ENCODE measurements around the gene FAM90A1.
"Not testable (repeated sequence)": the region's sequence is repeated elsewhere in the genome, so short reads cannot be mapped to it uniquely, and the experiment has no call there.

FAM90A1 gene

DNA sequence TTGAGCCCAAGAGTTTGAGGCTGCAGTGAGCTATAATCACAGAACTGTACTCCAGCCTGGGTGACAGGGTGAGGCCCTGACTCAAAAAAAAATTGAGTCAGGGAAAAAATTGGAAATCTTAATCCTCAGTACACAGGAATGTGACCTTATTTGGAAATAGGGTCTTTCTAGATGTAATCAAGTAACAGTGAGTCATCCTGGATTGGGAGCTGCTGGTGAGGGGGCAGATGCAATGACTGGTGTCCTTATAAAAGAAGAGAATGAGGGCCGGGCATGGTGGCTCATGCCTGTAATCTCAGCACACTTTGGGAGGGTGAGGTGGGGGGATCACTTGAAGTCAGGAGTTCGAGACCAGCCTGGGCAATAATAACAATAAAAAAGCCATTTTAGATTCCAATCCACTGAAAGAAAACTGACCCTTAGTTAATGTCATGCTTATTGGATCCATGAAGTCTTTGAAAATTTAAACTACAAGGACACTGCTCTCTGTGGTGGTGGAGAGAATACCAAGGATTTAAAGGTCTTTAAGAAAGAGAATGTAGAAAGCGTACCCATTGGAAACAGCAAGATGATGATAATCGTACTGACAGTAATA, 19.6 kb upstream of the FAM90A1 start:
- H4K20me1 ChIP-seq (ENCODE audit: insufficient read depth, low read length); H2AFZ ChIP-seq (ENCODE audit: low read depth, low read length); H3K27me3 ChIP-seq (ENCODE audit: low read depth, low read length); H3K79me2 ChIP-seq (ENCODE audit: low read length); H3K27ac ChIP-seq (ENCODE audit: low read length); H3K4me3 ChIP-seq (ENCODE audit: low read length); H3K9ac ChIP-seq (ENCODE audit: low read length); H3K4me2 ChIP-seq (ENCODE audit: low read length); H3K4me1 ChIP-seq (ENCODE audit: low read length); H3K36me3 ChIP-seq (replicated peaks; ENCODE audit: low read depth, low read length); H3K9me3 ChIP-seq (ENCODE audit: insufficient read depth, low read length): not testable (repeated sequence)

DNA sequence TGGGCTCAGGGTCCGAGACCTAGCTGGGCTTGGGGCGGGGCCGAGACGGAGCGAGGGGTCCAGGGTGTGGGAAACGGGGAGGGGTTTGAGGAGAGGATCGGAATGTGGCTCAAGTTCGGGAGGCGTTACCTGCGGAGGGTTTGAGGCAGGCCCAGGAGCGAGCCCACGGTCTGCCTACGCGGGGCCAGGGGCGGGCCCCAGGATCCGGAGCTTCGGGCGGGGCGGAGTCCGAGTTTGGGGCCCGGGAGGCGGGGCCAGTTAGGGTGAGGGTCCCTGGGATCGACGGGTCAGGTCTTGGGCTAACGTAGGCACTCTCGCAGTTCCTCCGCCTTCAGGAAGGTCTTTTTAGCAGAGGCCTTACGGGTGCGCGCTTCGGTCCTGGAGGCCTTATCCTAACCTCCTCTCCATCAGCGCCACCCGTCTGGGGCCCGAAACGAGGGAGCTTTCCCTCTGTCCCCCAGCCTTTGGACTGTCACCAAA, 16.3 kb upstream of the FAM90A1 start:
- not testable (repeated sequence) for H3K9me3 ChIP-seq (ENCODE audit: insufficient read depth, low read length); H3K27ac ChIP-seq (ENCODE audit: low read length); H3K36me3 ChIP-seq (replicated peaks; ENCODE audit: low read depth, low read length); H3K79me2 ChIP-seq (ENCODE audit: low read length); H3K27me3 ChIP-seq (ENCODE audit: low read depth, low read length); H3K4me1 ChIP-seq (ENCODE audit: low read length); H4K20me1 ChIP-seq (ENCODE audit: insufficient read depth, low read length); H3K9ac ChIP-seq (ENCODE audit: low read length); H2AFZ ChIP-seq (ENCODE audit: low read depth, low read length)
- H3K4me3 ChIP-seq (ENCODE audit: low read length) = peak overlapping the region; percentile 69
- H3K4me2 ChIP-seq (ENCODE audit: low read length) = peak overlapping the region; percentile 55

DNA sequence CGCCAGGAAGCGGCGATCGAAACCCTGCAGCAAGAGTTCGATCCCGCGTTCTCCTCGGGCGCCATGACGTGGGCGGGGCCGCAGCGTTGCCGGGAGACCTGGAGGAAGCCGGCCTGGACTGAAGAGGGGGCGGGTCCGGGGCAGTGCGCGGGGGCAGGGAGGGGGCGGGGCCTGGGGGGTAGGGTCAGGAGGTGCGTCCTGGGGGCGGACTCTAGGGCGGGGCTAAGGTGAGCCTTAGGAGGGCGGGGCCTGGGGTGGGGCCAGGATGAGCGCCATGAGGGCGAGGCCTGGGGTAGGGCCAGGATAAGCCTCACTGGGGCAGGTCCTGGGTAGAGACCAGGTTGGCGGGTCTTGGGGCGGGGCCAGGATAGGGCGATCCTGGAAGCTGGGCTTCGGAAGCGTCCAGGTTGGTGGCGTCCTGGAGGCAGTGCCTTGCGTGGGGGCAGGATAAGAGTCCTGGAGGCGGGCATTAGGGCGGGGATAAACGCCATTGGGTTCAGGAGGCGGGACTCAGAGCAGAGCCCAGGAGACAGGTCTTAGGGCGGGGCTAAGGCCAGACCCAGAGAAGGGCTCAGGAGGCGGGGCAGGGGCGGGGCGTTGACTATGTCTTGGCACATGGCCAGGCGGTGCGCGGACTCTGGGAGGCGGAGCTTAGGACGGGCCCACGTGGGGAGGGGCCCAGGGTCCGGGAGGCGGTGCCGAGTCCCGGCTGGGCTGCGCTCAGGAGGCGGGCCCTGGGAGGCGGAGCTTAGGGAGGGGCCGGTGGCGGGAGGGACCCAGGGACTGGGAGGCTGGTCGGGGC, 15.7 kb upstream of the FAM90A1 start:
- H4K20me1 ChIP-seq (ENCODE audit: insufficient read depth, low read length); H2AFZ ChIP-seq (ENCODE audit: low read depth, low read length); H3K27me3 ChIP-seq (ENCODE audit: low read depth, low read length); H3K27ac ChIP-seq (ENCODE audit: low read length); H3K36me3 ChIP-seq (replicated peaks; ENCODE audit: low read depth, low read length); H3K79me2 ChIP-seq (ENCODE audit: low read length); H3K4me1 ChIP-seq (ENCODE audit: low read length); H3K9me3 ChIP-seq (ENCODE audit: insufficient read depth, low read length): not testable (repeated sequence)
- peak overlapping the region; percentile 73 for H3K4me3 ChIP-seq (ENCODE audit: low read length)
- H3K4me2 ChIP-seq (ENCODE audit: low read length) = peak overlapping the region; percentile 20; the same call in 1 of the 2 replicates
- 0 out of 2 replicates have a peak overlapping the region, but pooled peaks have one; percentile 24 for H3K9ac ChIP-seq (ENCODE audit: low read length)

DNA sequence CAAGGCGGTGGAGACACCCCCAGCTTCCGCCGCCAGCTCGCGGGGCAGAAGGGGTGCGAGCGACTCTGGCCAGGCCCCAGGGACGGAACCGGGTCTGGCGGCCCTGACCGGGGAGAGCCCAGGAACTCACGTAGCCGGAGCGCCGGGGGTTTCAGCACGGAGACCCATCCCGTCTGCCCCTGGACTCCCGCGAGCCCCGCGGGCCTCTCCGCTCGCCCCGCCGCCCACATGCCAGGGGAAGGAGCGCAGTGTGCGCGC, 15.1 kb upstream of the FAM90A1 start:
- not testable (repeated sequence) for H3K9me3 ChIP-seq (ENCODE audit: insufficient read depth, low read length); H3K9ac ChIP-seq (ENCODE audit: low read length); H3K36me3 ChIP-seq (replicated peaks; ENCODE audit: low read depth, low read length); H3K27me3 ChIP-seq (ENCODE audit: low read depth, low read length); H2AFZ ChIP-seq (ENCODE audit: low read depth, low read length); H3K27ac ChIP-seq (ENCODE audit: low read length); H3K79me2 ChIP-seq (ENCODE audit: low read length); H3K4me1 ChIP-seq (ENCODE audit: low read length); H4K20me1 ChIP-seq (ENCODE audit: insufficient read depth, low read length)
- Histone ChIP-seq H3K4me2 (ENCODE audit: low read length) (peak overlapping the region; percentile 20; the same call in 1 of the 2 replicates), H3K4me3 (ENCODE audit: low read length) (peak overlapping the region; percentile 73)

DNA sequence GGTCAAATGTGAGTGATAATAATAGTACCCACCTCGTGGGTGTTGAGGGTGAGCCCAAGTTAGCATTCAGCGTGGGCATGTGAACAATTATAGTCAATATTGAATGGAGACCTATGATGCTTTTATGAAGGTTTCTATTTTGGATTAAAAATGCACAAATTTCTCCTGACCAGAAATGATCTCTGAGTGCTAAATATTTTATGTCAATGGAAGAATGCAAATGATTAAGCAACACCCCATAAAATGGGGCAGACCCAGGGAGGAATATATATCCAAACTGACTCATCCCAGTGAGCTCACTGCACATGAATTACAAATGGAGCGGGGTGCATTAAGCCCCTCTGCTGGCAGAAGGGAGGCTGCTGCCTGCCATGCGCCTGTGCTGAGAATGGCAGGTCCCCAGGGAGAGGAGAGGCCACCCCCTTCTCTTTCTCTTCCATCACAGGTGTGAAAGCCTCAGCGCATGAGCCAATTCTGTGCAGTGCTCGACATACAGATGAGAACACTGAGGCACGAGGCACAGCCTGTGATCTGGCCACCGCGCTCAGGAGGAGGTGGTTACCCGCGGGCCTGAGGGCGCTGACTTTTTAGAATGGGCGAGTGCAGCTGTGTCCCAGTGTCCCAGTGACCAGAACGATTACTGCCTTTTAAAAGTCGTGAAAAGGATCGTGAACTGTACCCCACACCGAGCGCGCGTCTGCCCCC, 14.7 kb upstream of the FAM90A1 start:
- H3K9me3 ChIP-seq (ENCODE audit: insufficient read depth, low read length); H2AFZ ChIP-seq (ENCODE audit: low read depth, low read length); H3K27me3 ChIP-seq (ENCODE audit: low read depth, low read length); H4K20me1 ChIP-seq (ENCODE audit: insufficient read depth, low read length); H3K36me3 ChIP-seq (replicated peaks; ENCODE audit: low read depth, low read length); H3K4me1 ChIP-seq (ENCODE audit: low read length); H3K79me2 ChIP-seq (ENCODE audit: low read length); H3K9ac ChIP-seq (ENCODE audit: low read length); H3K27ac ChIP-seq (ENCODE audit: low read length): not testable (repeated sequence)
- Histone ChIP-seq H3K4me2 (ENCODE audit: low read length) (peak overlapping the region; percentile 20; the same call in 1 of the 2 replicates), H3K4me3 (ENCODE audit: low read length) (peak overlapping the region; percentile 73)

DNA sequence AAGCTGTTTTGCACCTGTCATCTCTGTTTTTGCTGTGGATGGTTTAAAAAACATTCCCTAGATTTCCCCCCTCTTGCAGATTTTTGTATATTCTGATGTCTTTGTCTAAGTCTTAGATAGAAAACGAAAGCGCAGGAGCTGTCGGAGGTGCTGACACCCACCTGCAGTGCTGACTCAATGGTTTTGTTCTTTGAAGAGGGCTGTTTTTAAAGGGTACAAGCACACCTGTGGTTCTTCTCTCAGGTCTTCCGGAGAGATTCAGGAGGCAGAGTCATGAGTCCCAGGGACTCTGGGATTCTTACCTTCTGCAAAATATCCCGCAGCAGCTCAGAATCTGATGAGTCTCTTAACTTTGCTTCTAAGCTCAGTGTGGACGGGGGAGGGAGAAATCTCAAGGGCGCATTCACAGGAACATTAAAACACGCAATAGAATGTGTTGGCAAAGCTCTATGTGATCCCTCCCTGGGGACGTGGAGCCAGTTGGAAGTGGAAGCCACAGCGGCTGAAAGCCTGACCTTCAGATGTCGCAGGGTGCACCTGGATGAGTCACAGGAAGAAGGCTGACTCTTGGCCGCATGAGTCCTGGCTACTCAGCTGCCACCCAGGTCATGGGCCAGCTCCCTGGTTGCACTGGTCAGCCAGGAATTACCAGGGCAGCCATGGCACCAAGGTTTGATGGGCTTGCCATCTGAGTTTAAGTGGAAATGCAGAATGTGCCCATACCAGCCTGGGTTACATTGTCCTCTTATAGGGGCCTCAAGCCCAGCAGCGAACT, 13.1 kb upstream of the FAM90A1 start:
- H3K36me3 ChIP-seq (replicated peaks; ENCODE audit: low read depth, low read length); H3K9me3 ChIP-seq (ENCODE audit: insufficient read depth, low read length); H4K20me1 ChIP-seq (ENCODE audit: insufficient read depth, low read length); H3K27ac ChIP-seq (ENCODE audit: low read length); H3K4me1 ChIP-seq (ENCODE audit: low read length); H2AFZ ChIP-seq (ENCODE audit: low read depth, low read length); H3K4me2 ChIP-seq (ENCODE audit: low read length); H3K79me2 ChIP-seq (ENCODE audit: low read length); H3K9ac ChIP-seq (ENCODE audit: low read length); H3K27me3 ChIP-seq (ENCODE audit: low read depth, low read length); H3K4me3 ChIP-seq (ENCODE audit: low read length): not testable (repeated sequence)

DNA sequence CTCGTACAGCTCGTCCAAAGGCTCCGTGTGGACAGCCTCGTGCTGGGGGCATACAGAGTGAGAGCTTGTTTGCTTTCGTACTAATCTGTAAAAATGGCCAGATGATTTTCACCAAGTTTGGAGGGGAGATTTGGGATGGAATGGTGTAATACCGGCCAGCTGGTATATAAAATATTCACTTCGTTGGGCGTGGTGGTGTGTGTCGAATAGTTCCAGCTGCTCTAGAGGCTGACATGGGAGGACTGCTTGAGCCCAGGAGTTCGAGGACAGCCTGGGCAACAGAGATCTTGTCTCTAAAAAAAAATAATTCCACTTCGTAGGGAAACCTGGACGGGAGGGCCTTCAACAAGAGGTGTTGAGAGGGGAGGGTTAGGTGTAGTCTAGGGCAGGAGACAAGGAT, 9.6 kb upstream of the FAM90A1 start:
- H3K9ac ChIP-seq (ENCODE audit: low read length); H3K27ac ChIP-seq (ENCODE audit: low read length); H3K4me3 ChIP-seq (ENCODE audit: low read length); H3K27me3 ChIP-seq (ENCODE audit: low read depth, low read length); H3K4me1 ChIP-seq (ENCODE audit: low read length); H4K20me1 ChIP-seq (ENCODE audit: insufficient read depth, low read length); H2AFZ ChIP-seq (ENCODE audit: low read depth, low read length); H3K4me2 ChIP-seq (ENCODE audit: low read length); H3K79me2 ChIP-seq (ENCODE audit: low read length); H3K9me3 ChIP-seq (ENCODE audit: insufficient read depth, low read length); H3K36me3 ChIP-seq (replicated peaks; ENCODE audit: low read depth, low read length): not testable (repeated sequence)

DNA sequence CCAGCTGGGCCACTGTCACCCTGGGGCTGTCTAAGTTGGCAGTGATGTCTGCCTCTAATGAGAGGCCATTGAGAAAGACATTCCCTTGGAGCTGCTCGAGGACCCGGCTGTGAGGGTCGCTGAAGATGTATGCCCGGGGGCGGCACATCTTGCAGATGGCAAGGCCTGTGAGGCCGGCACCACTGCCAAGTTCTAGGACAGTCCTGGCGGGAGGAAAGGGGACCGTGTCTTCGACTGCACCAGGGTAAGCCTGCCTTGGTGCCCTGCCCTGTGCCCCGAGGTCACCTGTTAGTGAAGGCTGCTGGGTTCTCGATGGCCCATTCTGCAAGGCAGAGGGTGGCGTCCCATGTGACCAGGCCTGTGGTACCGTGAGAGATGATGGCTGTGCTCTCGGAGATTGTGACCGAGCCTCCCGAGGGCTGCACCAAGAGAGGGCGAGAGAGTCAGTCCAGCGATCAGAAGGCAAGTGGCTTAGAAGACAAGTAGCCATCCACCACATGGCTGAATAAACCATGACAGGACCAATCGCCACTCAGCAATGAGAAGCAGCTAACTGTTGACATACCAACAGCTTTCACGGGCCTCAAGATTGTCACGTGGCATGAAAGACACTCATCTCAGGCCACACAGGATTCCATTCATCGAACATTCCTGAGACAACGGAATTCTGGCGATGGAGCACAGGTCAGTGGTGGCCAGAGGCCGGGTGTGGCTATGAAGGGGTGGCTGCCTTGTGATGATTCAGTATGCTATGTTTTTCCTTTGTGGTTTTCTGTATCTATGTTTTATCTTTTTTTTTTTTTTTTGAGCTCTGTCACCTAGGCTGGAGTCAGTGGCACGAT, 8.1 kb upstream of the FAM90A1 start:
- H3K4me3 ChIP-seq (ENCODE audit: low read length); H3K27me3 ChIP-seq (ENCODE audit: low read depth, low read length); H3K4me1 ChIP-seq (ENCODE audit: low read length); H3K4me2 ChIP-seq (ENCODE audit: low read length); H3K9me3 ChIP-seq (ENCODE audit: insufficient read depth, low read length); H3K9ac ChIP-seq (ENCODE audit: low read length); H3K36me3 ChIP-seq (replicated peaks; ENCODE audit: low read depth, low read length); H3K27ac ChIP-seq (ENCODE audit: low read length); H3K79me2 ChIP-seq (ENCODE audit: low read length); H4K20me1 ChIP-seq (ENCODE audit: insufficient read depth, low read length); H2AFZ ChIP-seq (ENCODE audit: low read depth, low read length): not testable (repeated sequence)

Data from OCI-LY3 (cell line).